GM04503 (cell line): Measurements from ENCODE around the gene MYNN.

Experiments used
- DNase-seq: peaks from one replicate; pipeline ENCODE4 v3.0.0-alpha.2; 2012; ENCODE audit warnings: low read depth

MYNN gene

DNA sequence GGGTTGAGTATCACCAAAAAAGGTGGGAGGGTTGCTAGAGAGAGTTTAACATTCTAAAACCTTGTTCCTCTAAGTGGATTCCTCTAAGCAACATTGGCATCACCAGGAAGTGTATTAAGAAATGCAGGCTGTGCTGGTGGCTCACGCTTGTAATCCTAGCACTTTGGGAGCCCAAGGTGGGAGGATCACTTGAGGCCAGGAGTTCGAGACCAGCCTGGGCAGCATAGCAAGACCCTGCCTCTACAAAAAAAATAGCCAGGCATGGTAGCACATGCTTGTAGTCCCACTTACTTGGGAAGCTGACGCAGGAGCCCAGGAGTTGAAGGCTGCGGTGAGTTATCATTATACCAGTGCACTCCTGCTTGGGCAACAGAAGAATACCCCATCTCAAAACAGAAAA lies 4.6 kb downstream of the MYNN start:
- DNase-seq = no peak

DNA sequence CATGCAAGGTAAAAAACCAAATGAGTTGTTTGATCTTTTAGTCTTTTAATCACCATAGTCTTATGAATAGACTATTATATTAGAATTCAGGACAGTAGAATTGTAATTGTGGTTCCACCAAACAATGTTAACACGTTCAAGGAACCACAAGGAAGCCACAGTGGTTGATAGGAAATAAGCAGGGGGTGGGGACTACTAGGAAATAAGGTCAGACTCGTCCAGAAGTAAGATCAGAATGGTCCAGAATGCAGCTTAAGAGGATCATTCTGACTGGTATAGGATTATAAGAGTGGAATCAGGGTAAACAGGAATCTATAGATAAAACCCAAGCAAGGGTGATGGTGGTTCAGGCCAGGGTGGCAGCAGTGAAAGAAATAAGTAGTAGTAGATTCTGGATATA lies 7.5 kb downstream of the MYNN start:
- no peak for DNase-seq

DNA sequence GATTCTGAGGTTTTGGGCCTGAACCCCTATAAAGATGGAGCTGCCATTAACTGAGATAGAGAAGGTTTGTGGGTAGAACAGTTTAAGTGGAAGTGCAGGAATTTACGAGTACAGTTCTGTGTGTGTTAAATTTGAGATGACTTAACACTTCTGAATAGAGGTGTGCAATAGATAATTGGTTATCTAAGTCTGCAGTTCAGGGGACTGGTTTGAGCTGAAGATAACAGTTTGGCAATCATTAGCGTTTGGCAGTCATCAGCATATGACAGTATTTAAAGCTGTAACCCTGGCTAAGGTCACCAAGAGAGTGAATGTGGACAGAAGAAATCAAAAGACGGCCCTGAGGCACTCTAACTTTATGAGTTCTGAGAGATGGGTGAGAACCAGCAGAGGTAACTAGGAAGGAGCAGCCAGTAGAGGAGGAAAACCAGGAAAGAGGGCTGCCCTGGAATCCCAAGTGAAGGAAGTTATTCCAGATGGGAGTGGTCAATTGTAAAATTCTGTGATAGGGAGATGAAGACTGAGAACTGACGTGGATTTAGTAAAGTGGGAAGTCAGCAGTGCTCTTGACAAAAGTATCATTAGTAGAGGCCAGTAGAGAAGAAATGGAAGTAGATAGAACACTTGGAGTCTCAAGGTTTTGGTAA lies 8.1 kb downstream of the MYNN start:
- DNase-seq = no peak

DNA sequence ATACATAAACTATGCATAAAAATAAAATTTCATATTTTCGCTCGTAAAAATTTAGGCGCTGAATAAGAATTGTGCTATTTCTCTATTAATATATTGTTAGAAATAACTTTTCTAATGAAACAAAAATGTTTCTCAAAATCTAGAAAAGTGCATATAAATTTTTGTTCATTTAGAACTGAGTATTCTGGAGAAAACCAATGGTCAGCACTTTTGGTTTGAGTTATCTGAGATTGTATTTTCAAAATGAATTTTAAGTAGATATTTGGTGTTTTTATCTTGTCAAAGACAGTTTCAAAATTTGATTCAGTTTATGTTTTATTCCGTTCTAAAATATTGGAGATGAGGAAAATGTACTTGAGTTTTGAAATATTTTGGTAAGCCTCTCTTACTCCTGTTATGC lies 13.9 kb downstream of the MYNN start:
- no peak for DNase-seq

DNA sequence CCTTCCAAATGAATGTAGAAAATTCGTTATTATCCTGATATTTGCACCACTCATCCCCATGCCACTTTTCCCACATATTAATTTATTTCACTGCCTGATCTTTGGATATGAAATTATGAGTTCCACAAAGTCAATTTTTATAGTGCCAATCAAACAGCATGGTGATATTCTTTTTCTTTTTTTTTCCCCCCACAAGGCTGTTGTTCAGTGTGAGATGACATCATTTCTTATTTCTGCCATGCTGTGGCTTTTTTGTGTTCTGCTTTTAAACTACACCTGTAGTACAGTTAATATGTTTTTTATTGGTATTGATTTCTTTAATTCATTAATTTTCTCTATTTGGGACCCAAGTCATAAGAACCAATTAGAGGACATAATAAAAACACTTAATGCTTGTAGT lies 14.6 kb downstream of the MYNN start:
- no peak for DNase-seq

DNA sequence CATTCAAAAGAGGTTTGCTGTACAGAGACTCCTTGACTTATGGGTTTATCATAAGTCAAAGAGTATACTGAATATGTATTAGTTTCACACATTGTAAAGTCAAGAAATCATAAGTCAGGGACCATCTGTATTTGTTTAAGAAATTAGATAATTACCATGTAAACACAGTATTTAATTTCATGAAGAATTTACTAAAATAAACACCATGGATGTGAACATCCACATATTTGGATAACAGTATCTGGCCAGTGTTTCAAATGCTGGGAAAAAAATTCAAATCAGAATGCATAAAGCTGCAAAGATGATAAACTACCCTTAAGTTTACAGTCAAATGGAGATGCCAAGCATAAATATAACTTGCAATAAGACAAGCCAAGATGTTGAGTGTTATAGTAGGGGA lies 17.0 kb downstream of the MYNN start:
- DNase-seq = no peak

DNA sequence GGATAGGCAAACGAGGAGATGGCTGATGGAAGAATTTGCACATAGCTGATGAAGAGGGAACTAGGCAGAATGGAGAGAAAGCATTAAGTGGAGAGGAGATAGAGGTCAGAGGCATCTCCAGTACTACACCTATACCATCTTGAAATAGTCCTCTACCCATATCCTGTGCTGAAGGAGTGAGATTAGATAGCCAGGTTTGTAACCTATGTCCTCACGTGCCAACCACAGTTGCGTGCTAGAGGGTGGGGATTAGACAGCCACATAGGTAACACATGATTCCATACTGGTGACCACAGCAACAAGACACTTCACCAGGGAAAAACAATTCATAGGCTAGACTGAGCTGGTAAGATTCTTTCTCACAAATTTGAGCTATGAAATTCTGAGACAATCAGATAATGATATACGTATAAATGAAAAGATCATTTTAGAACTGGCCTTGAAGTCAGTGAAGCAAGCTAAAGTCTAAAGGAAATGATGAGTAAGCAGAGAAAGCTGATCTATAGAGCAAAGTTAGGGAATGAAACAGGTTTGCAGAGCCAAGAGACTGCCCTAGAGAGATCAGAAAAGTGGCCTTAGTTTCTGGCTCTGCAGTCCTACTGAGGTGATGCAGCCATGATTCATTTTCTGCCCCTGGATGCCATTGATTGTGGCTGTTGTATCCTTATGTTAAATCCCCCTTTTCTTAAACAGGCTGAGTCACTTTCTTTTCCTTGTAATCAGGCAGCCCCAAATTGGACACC lies 17.7 kb downstream of the MYNN start:
- no peak for DNase-seq

DNA sequence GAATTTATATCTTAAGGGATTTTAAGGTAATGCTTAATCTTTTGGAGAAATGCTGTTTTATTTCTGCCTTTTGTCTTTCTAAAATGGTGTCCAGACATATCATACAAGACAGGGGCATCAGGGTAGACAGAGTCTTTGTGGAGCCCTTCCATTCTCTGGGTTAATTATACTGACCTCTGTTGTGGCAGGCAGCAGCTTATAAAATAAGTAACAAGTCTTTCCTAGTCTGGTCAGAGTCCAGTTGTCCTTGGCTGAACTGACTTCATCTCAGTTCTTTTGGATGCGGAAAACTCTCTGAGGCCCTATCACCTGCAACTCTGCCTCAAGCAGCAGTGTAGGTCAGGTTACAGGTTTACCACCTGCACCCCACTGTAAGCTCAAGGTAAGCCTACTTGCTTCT lies 19.2 kb downstream of the MYNN start:
- DNase-seq = no peak

DNA sequence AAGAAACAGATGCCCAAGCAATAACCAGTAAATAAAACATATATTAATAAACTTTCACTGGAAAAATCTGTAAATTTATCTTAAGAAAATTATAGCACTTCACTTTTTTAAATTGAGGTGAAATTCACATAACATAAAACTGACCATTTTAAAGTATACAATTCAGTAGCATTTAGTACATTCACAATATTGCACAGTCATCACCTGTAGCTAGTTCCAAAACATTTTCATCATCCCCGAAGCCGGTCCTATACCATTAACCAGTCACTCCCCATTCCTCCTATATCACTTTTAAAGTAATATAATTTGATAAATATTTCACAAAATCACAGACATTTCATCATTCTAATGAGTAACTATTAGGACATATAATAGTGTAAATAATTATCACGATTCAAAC lies 31.5 kb downstream of the MYNN start:
- DNase-seq = no peak

DNA sequence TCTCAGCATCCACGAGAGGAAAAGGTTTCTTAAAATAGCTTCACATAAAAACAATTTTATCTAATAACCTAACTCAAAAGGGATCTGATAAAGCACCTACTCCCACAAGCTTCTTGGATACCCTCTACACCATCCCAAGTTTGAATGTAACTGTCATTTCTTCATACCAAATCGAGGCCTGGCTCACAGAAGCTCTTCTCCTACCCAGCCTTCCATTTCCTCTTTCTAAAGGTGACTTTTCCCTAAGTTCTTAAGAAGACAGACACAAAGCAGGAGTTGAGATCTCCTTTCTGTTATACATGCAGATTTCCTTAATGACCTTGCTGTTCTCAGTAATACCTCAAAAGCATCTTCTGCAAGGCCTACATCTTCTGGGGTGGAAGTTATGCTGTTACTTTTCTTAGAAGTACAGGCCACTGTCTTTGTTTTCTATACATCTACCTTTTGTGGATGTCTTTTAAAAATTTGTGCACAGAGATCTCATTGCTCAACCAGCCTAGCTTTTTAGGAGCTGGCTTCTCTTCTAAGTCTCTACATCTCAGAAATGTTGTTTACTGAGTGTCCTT lies 36.1 kb downstream of the MYNN start:
- DNase-seq = no peak

DNA sequence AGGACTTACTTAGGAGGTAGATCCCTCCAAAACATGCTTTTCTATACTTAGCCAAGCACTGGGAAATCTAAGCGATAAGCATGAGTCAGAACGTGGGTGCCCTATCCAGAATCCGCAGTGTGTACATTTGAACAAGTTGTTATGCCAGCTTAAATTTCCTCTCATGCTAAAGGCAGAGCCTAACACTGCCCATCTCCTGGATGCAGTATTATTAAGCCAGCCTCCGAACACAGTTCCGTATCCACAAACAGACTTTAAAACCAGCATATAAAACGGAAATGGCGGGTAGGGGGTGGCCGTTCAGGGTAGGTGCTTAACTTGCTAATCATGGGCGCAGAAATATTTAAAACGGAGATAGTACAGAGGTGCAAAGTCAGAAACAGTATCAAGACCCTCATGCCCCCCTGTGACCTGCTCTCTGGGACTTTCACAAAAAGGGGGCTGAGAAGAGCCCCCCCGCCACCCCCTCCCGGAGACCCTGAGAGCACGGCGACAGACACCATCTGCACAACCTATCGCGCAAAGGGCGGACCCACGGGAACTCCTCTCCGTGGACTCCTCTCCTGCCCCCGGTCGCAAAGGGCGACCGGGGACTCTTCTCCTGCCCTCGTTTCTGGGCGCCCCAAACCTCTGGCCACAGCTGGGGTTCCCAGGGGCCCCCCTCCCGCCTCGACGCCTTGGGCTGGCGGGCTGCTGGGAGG lies 38.6 kb downstream of the MYNN start:
- no peak for DNase-seq

DNA sequence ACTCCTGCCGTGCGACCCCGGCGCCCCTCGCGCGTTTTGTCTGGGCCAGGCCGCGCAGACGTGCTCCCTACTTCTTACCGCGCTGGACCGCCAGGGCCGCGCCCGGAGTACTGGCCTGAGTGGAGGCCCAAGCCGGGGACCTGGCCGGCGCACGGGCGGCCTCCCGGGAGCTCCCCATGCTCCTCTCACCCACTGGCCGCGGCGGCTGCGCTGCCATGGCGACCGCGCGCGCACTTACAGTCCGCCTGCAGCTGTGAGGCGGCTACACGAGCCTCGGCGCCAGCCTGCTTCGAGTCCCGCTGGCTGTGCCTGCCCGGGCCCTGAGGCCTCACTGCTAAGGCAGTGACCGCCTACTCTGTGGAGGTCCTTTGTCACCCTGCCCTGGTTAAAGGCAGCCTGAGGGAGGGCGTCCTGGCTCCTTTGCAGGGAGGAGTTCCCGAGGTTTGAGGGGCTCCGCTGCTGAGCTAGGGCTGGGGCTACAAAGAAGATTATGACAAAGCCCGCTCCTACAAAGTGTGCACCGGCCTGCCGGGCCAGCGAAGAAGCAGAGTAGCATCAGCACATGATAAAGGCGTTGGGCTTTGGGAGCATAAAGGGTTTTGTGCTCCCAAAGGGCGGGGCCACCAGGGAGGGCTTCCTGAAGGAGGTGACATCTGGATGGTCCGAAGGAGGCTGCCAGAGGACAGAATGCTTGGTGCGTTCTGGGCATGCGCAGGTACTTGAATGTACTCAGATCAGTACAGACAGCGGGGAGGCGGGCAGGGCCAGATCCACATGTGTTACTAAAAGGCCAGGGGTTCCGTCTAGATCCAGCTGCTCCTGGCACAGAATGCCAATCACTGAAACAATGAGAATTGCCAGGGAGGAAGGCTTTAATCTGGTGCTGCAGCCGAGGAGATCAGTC lies 39.4 kb downstream of the MYNN start, which contains the start of the genes LRRC34 and LRRIQ4:
Gene LRRC34 (minus strand): TSS at position 573 of the 904 bp plus-strand sequence. CDS start 356 bp downstream, at position 217.
Gene LRRIQ4 (plus strand): TSS at position 539 of the 904 bp plus-strand sequence. CDS start 9,052 bp downstream, outside the sequence.
- DNase-seq = no peak

DNA sequence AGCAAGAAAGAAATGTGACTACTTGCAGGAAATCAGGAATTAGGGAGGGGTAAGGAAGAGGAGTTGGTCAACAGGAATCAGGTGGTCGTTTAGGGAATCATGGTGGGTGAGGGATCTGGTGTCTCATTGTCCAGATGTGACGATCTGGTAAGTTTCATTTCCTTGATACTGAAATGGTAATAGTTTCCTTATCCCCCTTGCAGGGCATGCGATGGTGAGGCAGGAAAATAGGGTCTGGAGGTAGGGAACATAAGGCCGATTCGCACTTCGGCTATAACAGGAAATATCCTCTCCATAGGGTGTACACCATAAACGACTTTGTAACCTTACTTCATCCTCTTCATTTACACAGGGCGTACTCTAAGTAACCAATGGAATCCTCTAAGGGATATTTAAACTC lies 40.1 kb downstream of the MYNN start:
- no peak for DNase-seq

DNA sequence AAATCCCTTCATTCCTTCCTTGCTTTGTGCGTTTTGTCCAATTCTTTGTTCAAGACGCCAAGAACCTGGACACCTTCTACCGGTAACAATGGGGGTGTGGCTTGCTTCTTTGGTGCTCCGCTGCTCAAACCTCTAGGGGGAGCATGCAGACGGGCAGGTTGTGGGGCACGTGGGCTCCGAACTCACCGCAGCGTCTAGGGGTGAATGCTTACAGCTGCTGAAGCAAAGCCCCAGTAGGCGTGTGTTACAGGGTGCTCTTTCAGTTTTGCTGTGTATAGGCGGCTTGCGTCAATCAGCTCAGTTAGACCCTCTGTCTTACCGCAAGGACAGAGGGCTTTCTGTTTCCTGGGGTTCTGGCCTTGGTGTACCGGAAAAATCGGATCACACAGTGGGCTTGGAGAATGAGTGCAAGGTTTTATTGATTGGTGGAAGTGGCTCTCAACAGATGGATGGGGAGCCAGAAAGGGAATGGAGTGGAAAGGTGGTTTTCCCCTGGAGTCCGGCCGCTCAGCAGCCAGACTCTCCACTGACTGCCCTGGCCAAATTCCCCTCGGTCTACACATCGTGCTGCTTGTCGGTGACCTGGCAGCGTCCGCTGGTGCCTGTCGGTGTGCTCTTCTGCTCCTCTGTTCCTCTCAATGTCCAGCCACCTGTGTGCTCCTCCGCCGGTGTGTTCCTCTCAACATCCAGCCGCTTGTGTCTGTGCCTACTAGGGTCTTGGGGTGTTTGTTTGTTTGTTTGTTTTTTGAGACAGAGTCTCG lies 40.7 kb downstream of the MYNN start:
- DNase-seq = no peak

DNA sequence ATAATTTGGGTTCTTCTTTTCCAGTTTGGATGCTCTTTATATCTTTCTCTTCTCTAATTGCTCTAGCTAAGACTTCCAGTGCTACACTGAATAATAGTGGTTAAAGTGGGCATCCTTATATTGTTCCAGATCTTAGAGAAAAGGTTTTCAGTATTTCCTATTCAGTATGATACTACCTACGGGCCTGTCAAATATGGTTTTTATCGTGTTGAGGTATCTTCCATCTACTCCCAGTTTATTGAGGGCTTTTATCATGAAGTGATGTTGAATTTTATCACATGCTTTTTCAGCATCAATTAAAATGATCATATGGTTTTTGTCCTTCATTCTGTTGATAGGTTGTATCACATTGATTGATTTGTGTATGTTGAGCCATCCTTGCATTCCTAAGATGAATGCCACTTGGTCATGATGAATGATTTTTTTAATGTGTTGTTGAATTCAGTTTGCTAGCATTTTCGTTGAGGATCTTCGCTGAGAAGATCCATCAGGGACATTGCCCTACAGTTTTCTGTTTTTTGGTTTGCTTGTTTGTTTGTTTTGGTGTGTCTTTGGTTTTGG lies 42.5 kb downstream of the MYNN start:
- no peak for DNase-seq

DNA sequence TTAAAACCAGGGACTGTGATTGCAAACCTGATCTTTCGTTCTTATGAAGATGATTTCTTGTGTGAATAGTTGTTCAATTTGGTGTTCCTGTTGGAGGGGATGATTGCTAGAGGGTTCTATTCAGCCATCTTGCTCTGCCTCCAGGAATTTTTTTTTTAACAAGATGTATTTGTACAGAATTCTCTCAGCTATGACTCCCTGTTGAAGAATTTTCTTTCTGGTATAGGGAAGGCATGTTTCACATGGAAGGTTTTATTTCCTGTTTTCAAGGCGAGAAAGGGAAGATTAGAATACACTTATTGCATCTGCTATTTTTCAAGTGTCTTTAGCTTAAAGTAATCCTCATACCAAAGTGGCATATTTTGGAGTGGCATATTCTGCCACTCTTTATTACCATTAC lies 45.1 kb downstream of the MYNN start:
- no peak for DNase-seq

DNA sequence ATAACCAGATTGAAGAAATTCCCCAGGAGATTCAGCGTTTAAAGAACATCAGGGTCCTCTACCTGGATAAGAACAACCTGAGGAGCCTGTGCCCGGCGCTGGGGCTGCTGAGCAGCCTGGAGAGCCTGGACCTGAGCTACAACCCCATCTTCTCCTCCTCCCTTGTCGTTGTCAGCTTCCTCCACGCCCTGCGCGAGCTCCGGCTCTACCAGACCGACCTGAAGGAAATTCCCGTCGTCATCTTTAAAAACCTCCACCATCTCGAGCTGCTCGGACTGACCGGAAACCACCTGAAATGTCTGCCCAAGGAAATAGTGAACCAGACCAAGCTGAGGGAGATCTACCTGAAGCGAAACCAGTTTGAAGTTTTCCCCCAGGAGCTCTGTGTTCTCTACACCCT lies 48.9 kb downstream of the MYNN start:
- DNase-seq = no peak

DNA sequence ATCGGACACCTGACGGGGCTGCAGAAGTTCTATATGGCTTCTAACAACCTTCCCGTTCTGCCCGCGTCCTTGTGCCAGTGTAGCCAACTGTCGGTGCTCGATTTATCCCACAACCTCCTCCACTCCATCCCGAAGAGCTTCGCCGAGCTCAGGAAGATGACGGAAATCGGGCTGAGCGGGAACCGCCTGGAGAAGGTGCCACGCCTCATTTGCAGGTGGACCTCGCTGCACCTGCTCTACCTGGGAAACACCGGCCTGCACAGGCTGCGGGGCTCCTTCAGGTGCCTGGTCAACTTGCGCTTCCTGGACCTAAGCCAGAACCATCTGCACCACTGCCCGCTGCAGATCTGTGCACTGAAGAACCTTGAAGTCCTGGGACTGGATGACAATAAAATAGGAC lies 49.3 kb downstream of the MYNN start:
- no peak for DNase-seq

DNA sequence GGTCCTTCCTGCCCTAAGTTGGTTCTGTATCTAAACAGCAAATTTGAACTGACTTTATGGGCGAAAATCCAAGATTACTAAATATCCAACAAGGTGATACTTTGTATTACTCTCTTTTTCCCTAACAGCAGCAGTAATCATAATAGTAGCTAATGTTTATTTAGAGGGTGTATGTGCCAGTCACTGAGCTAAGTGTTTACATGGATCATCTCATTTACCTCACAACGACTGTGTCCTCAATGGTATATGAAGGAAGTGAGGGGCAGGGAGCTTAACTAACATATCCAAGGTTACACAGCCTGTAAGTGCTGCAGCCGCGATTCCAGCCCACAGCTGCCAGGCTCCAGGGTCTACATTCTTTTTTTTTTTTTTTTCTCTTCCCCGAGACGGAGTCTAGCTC lies 49.8 kb downstream of the MYNN start:
- no peak for DNase-seq

DNA sequence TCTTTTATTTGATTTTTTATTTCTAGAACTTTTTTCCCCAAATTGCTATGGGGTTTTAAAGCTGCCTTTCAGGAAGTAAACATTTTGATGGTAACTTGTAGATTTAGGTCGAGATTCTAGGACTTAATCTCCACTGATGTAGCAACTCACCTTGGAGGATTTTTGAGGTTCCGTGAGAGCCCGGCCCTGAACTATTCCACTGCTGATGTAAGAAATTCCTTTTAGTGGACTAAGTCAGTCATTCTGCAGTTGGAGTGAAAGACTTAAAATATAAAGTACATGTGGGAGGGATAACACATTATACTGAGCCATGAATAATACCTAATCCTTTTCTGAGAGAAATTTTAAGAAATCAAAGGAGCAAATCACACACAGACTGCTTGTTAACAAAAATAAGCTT lies 52.1 kb downstream of the MYNN start:
- no peak for DNase-seq

DNA sequence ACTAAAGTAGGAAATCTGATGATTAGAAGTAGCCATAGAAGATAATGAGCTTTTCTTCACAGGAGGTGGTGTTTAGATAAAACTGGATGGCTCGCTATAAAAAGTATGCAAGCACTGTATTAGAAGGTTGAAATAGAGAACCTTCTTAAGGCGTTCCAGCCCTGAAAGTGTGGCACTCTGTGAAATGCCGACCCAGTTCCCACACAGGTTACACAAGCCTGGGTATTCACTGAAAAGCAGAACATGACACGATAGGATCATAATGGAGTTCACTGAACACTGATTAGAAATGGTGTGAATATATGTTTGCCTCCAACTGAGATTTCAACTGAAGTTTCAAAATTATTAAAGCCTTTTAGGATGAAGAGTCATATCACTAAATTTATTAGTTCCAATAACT lies 54.5 kb downstream of the MYNN start:
- DNase-seq = no peak
